ENCODE results near the gene KREMEN2. TPM values are rescaled to one million over a fixed set of nuclear protein-coding genes. Genes with fewer than 3 reads are reported as not detected.

The KREMEN2 gene
- polyA plus RNA-seq, 4 donors: 0.15 to 0.54 (median 0.47) TPM; not detected in 1

DNA sequence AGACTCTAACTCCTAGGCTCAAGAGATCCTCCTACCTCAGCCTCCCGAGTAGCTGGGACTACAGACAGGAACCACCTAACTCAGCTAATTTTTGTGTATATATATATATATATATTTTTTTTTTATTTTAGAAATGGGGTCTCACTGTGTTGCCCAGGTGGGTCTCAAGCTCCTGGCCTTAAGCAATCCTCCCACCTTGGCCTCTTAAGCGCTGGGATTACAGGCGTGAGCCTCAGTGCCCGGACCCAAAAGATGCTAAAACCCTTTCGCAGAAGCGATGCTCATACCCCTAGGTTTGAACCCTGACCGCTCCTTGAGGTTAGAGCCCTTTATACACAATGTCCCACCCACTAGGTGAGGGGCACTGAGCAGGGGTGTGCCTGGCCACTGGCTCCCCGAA, 46.4 kb downstream of the KREMEN2 start:
- peak overlapping the region in 1 of 3 donors; percentile 97 for H3K27ac ChIP-seq (ENCODE audit: low read depth in 1 of 3, low read length in 2 of 3)
- peaks cover 0 to 18% (median 0%) of the 10 kb centered on the region in 3 donors for H3K36me3 ChIP-seq (ENCODE audit: control insufficient read depth in 3 of 3, insufficient read depth in 2 of 3, low read depth in 1 of 3, low read length in 3 of 3)

GRCh38 chr16:3012246-3012645, 48.2 kb downstream of the KREMEN2 start:
- 11 to 22% (median 13%) methylated on average over 17 to 19 of the region's 19 CpGs for WGBS, 3 donors
- Histone ChIP-seq H3K27me3 (ENCODE audit: control insufficient read depth in 3 of 3, insufficient read depth in 3 of 3, low read length in 3 of 3) (peaks cover 0 to 19% (median 6%) of the 10 kb centered on the region in 3 donors), H3K9me3 (ENCODE audit: control insufficient read depth in 2 of 2, insufficient read depth in 1 of 2, low read depth in 1 of 2, low read length in 1 of 2) (no peaks in the 10 kb centered on the region), H3K36me3 (ENCODE audit: control insufficient read depth in 3 of 3, insufficient read depth in 2 of 3, low read depth in 1 of 3, low read length in 3 of 3) (peaks cover 0 to 10% (median 0%) of the 10 kb centered on the region in 3 donors), H3K4me3 (ENCODE audit: low read depth in 1 of 3, low read length in 3 of 3) (peak overlapping the region in 1 of 3 donors; percentile 28), H3K27ac (ENCODE audit: low read depth in 1 of 3, low read length in 2 of 3) (peak overlapping the region in 1 of 3 donors; percentile 69), H3K4me1 (ENCODE audit: control insufficient read depth in 3 of 3, insufficient read depth in 2 of 3, low read depth in 1 of 3, low read length in 2 of 3) (peaks cover 5 to 65% (median 7%) of the 10 kb centered on the region in 3 donors)
- DNase-seq (peak in 1 of 2 donors; percentile 61), FAIRE-seq (no peak)

More for the DNA sequence above, 46.4 kb downstream of the KREMEN2 start:
- H3K4me1 ChIP-seq (ENCODE audit: control insufficient read depth in 3 of 3, insufficient read depth in 2 of 3, low read depth in 1 of 3, low read length in 2 of 3): peaks cover 5 to 65% (median 7%) of the 10 kb centered on the region in 3 donors
- no peaks in the 10 kb centered on the region for H3K9me3 ChIP-seq (ENCODE audit: control insufficient read depth in 2 of 2, insufficient read depth in 1 of 2, low read depth in 1 of 2, low read length in 1 of 2)
- no peak overlapping the region for H3K4me3 ChIP-seq (ENCODE audit: low read depth in 1 of 3, low read length in 3 of 3)
- WGBS, 3 donors: 84 to 97% (median 90%) methylated on average over 8 of the region's 8 CpGs
- H3K27me3 ChIP-seq (ENCODE audit: control insufficient read depth in 3 of 3, insufficient read depth in 3 of 3, low read length in 3 of 3): peaks cover 0 to 19% (median 6%) of the 10 kb centered on the region in 3 donors
- FAIRE-seq (no peak), DNase-seq (no peak)

GRCh38 chr16:3012828-3013420, 48.8 kb downstream of the KREMEN2 start, which contains the start of gene CLDN9:
Gene CLDN9, plus strand, starts transcription at chr16:3012923. Its CDS starts 440 bp downstream, at chr16:3013363.
- peaks cover 5 to 67% (median 6%) of the 10 kb centered on the region in 3 donors for H3K4me1 ChIP-seq (ENCODE audit: control insufficient read depth in 3 of 3, insufficient read depth in 2 of 3, low read depth in 1 of 3, low read length in 2 of 3)
- no peak for FAIRE-seq
- peak; percentile 77 for DNase-seq

GRCh38 chr16:3013491-3013951, 49.4 kb downstream of the KREMEN2 start:
- Histone ChIP-seq H3K36me3 (ENCODE audit: control insufficient read depth in 3 of 3, insufficient read depth in 2 of 3, low read depth in 1 of 3, low read length in 3 of 3) (peaks cover 0 to 10% (median 0%) of the 10 kb centered on the region in 3 donors), H3K27me3 (ENCODE audit: control insufficient read depth in 3 of 3, insufficient read depth in 3 of 3, low read length in 3 of 3) (peaks cover 0 to 27% (median 6%) of the 10 kb centered on the region in 3 donors), H3K4me1 (ENCODE audit: control insufficient read depth in 3 of 3, insufficient read depth in 2 of 3, low read depth in 1 of 3, low read length in 2 of 3) (peaks cover 0 to 67% (median under 1%) of the 10 kb centered on the region in 3 donors), H3K4me3 (ENCODE audit: low read depth in 1 of 3, low read length in 3 of 3) (no peak overlapping the region), H3K9me3 (ENCODE audit: control insufficient read depth in 2 of 2, insufficient read depth in 1 of 2, low read depth in 1 of 2, low read length in 1 of 2) (no peaks in the 10 kb centered on the region), H3K27ac (ENCODE audit: low read depth in 1 of 3, low read length in 2 of 3) (peak overlapping the region in 1 of 3 donors; percentile 69)
- FAIRE-seq (no peak), DNase-seq (no peak)
- 66 to 78% (median 74%) methylated on average over 20 to 27 of the region's 27 CpGs for WGBS, 3 donors

More at GRCh38 chr16:3012828-3013420, 48.8 kb downstream of the KREMEN2 start, which contains the start of gene CLDN9:
- peak within 1 kb of the TSS in 1 of 3 donors; percentile 28 for H3K4me3 ChIP-seq (ENCODE audit: low read depth in 1 of 3, low read length in 3 of 3)
- WGBS, 3 donors: 17 to 33% (median 32%) methylated on average over 22 to 27 of the region's 27 CpGs
- peaks cover 0 to 21% (median 6%) of the 10 kb centered on the region in 3 donors for H3K27me3 ChIP-seq (ENCODE audit: control insufficient read depth in 3 of 3, insufficient read depth in 3 of 3, low read length in 3 of 3)
- no peaks in the 10 kb centered on the region for H3K9me3 ChIP-seq (ENCODE audit: control insufficient read depth in 2 of 2, insufficient read depth in 1 of 2, low read depth in 1 of 2, low read length in 1 of 2)
- H3K36me3 ChIP-seq (ENCODE audit: control insufficient read depth in 3 of 3, insufficient read depth in 2 of 3, low read depth in 1 of 3, low read length in 3 of 3): peaks cover 0 to 10% (median 0%) of the 10 kb centered on the region in 3 donors
- peak within 1 kb of the TSS in 1 of 3 donors; percentile 69 for H3K27ac ChIP-seq (ENCODE audit: low read depth in 1 of 3, low read length in 2 of 3)

- Histone ChIP-seq H3K4me1 (ENCODE audit: control insufficient read depth in 3 of 3, insufficient read depth in 2 of 3, low read depth in 1 of 3, low read length in 2 of 3) (peaks cover 0 to 64% (median 0%) of the 10 kb centered on the region in 3 donors), H3K9me3 (ENCODE audit: control insufficient read depth in 2 of 2, insufficient read depth in 1 of 2, low read depth in 1 of 2, low read length in 1 of 2) (no peaks in the 10 kb centered on the region), H3K36me3 (ENCODE audit: control insufficient read depth in 3 of 3, insufficient read depth in 2 of 3, low read depth in 1 of 3, low read length in 3 of 3) (peaks cover 0 to 10% (median 0%) of the 10 kb centered on the region in 3 donors), H3K4me3 (ENCODE audit: low read depth in 1 of 3, low read length in 3 of 3) (no peak overlapping the region), H3K27ac (ENCODE audit: low read depth in 1 of 3, low read length in 2 of 3) (no peak overlapping the region), H3K27me3 (ENCODE audit: control insufficient read depth in 3 of 3, insufficient read depth in 3 of 3, low read length in 3 of 3) (peaks cover 0 to 29% (median 6%) of the 10 kb centered on the region in 3 donors)
- no peak for FAIRE-seq
- WGBS, 3 donors: 30 to 54% (median 50%) methylated on average over 12 of the region's 12 CpGs
- no peak for DNase-seq
Observed at GRCh38 chr16:3013998-3014690, 50.1 kb downstream of the KREMEN2 start.

GRCh38 chr16:3014971-3015370, 50.9 kb downstream of the KREMEN2 start:
- FAIRE-seq (no peak), DNase-seq (no peak)
- Histone ChIP-seq H3K36me3 (ENCODE audit: control insufficient read depth in 3 of 3, insufficient read depth in 2 of 3, low read depth in 1 of 3, low read length in 3 of 3) (peaks cover 0 to 10% (median 0%) of the 10 kb centered on the region in 3 donors), H3K4me1 (ENCODE audit: control insufficient read depth in 3 of 3, insufficient read depth in 2 of 3, low read depth in 1 of 3, low read length in 2 of 3) (peaks cover 0 to 60% (median 0%) of the 10 kb centered on the region in 3 donors), H3K9me3 (ENCODE audit: control insufficient read depth in 2 of 2, insufficient read depth in 1 of 2, low read depth in 1 of 2, low read length in 1 of 2) (no peaks in the 10 kb centered on the region), H3K27me3 (ENCODE audit: control insufficient read depth in 3 of 3, insufficient read depth in 3 of 3, low read length in 3 of 3) (peaks cover 0 to 26% (median 6%) of the 10 kb centered on the region in 3 donors), H3K27ac (ENCODE audit: low read depth in 1 of 3, low read length in 2 of 3) (no peak overlapping the region), H3K4me3 (ENCODE audit: low read depth in 1 of 3, low read length in 3 of 3) (no peak overlapping the region)
- 89 to 94% (median 92%) methylated on average over 6 of the region's 6 CpGs for WGBS, 3 donors

DNA sequence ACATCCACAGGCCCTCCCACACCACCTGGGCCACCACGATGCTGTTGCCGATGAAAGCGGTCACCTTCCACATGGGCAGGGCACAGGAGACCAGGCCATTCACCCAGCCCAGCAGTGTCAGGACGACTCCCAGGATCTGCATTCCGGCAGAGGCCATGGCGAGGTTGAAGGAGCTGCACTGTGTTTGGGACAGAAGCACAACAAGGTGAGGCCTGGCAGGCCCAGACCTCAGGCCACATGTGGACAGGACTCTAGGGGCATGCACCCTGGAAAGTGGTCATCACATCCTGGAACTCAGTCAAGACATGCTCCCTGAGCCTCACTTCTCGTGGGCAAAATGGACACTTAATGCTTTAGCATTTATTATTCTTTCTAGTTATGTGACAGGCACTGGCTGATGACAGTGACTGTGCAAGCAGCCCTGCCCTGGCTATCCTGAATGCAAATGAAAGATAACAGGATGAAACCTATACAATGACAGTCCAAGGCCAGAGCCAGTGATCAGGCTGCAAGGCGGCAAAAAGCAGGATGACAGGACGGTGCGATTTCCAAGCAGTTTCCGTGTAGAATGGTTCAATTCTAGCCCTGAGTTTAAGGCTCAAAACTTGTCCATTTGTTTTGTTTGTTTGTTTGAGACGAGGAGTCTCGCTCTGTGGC, 51.9 kb downstream of the KREMEN2 start:
- Histone ChIP-seq H3K4me3 (ENCODE audit: low read depth in 1 of 3, low read length in 3 of 3) (no peak overlapping the region), H3K27ac (ENCODE audit: low read depth in 1 of 3, low read length in 2 of 3) (no peak overlapping the region), H3K27me3 (ENCODE audit: control insufficient read depth in 3 of 3, insufficient read depth in 3 of 3, low read length in 3 of 3) (peaks cover 0 to 26% (median 6%) of the 10 kb centered on the region in 3 donors), H3K36me3 (ENCODE audit: control insufficient read depth in 3 of 3, insufficient read depth in 2 of 3, low read depth in 1 of 3, low read length in 3 of 3) (peaks cover 0 to 10% (median 0%) of the 10 kb centered on the region in 3 donors), H3K9me3 (ENCODE audit: control insufficient read depth in 2 of 2, insufficient read depth in 1 of 2, low read depth in 1 of 2, low read length in 1 of 2) (no peaks in the 10 kb centered on the region), H3K4me1 (ENCODE audit: control insufficient read depth in 3 of 3, insufficient read depth in 2 of 3, low read depth in 1 of 3, low read length in 2 of 3) (peaks cover 0 to 50% (median 0%) of the 10 kb centered on the region in 3 donors)
- FAIRE-seq (no peak), DNase-seq (no peak)
- WGBS, 3 donors: 81 to 86% (median 84%) methylated on average over 13 of the region's 13 CpGs

- FAIRE-seq: no peak
Observed at GRCh38 chr16:3017344-3017743, 53.3 kb downstream of the KREMEN2 start.

More at GRCh38 chr16:3017344-3017743, 53.3 kb downstream of the KREMEN2 start:
- no peaks in the 10 kb centered on the region for H3K9me3 ChIP-seq (ENCODE audit: control insufficient read depth in 2 of 2, insufficient read depth in 1 of 2, low read depth in 1 of 2, low read length in 1 of 2)
- peak in 1 of 2 donors; percentile 42 for DNase-seq
- H3K27ac ChIP-seq (ENCODE audit: low read depth in 1 of 3, low read length in 2 of 3): peak overlapping the region in 1 of 3 donors; percentile 77
- peaks cover 0 to 20% (median 6%) of the 10 kb centered on the region in 3 donors for H3K27me3 ChIP-seq (ENCODE audit: control insufficient read depth in 3 of 3, insufficient read depth in 3 of 3, low read length in 3 of 3)
- peaks cover 0 to 19% (median 0%) of the 10 kb centered on the region in 3 donors for H3K36me3 ChIP-seq (ENCODE audit: control insufficient read depth in 3 of 3, insufficient read depth in 2 of 3, low read depth in 1 of 3, low read length in 3 of 3)
- 72 to 90% (median 83%) methylated on average over 20 of the region's 20 CpGs for WGBS, 3 donors
- peaks cover 0 to 55% (median 8%) of the 10 kb centered on the region in 3 donors for H3K4me1 ChIP-seq (ENCODE audit: control insufficient read depth in 3 of 3, insufficient read depth in 2 of 3, low read depth in 1 of 3, low read length in 2 of 3)
- peak overlapping the region in 1 of 3 donors; percentile 52 for H3K4me3 ChIP-seq (ENCODE audit: low read depth in 1 of 3, low read length in 3 of 3)

Measured in small intestine (tissue), 7 donors.